ENCODE measurements around the gene RPRD1A. TPM values are rescaled to one million over a fixed set of nuclear protein-coding genes. Genes with fewer than 3 reads are reported as not detected.

RPRD1A gene
- polyA plus RNA-seq, 1 of the 3 experiments (the other 2 are of a cell fraction) = 28.9 TPM

DNA sequence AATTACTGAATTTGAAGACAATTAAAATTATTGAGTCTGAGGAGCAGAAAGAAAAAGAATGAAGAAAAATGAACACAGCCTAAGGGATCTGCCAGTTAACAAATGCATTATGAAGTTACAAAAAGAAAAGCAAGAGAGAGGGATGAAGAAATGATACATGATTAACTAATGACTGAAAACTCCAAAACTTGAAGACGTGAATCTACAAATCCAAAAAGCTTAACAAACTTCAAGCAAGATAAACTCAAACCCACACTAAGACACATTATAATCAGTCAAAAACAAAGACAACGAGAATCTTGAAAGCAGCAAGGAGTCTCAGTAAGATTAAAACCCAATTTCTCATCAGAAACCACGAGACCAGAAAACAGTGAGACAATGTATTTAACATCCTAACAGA, 15.6 kb downstream of the RPRD1A start:
- no peak overlapping the region for H3K9ac ChIP-seq
- 95% methylated on average over 3 of the region's 3 CpGs for WGBS (ENCODE audit: low lambda C conversion rate)

DNA sequence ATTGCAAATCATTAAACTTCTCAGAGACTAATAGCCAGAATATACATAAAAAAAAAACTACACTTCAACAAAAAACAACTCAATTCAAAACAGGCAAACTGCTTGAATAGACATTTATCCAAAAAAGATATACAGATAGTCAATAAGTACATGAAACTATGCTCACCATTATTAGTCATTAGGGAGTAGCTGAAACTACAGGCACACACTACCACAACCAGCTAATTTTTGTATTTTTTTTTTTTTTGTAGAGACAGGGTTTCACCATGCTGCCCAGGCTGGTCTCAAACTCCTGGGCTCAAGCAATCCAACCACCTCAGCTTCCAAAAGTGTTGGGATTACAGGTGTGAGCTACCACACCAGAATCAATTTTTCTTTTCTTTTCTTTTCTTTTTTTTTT, 16.9 kb downstream of the RPRD1A start:
- Histone ChIP-seq H3K79me2 (ENCODE audit: insufficient read depth) (peaks cover 98% of the 10 kb centered on the region), H3K4me2 (no peak overlapping the region), H3F3A (replicated peaks; ENCODE audit: insufficient read depth) (no peaks in the 10 kb centered on the region), H3K4me1 (ENCODE audit: control insufficient read depth in 1 of 2, insufficient read depth in 2 of 2, low read depth in 1 of 2, low read length in 1 of 2) (no peaks in the 10 kb centered on the region), H4K20me1 (ENCODE audit: insufficient read depth) (peaks cover 8% of the 10 kb centered on the region; the same call in 1 of the 2 replicates), H3K36me3 (replicated peaks in 1 of 2; ENCODE audit: control insufficient read depth in 1 of 2, insufficient read depth in 2 of 2, low read length in 1 of 2) (peaks cover 0 to 14% of the 10 kb centered on the region in 2 experiments), H3K27ac (ENCODE audit: low read depth in 2 of 2, low read length in 1 of 2) (no peak overlapping the region), H3K4me3 (ENCODE audit: low read depth in 2 of 2, low read length in 1 of 2) (no peak overlapping the region), H3K27me3 (ENCODE audit: insufficient read depth) (no peaks in the 10 kb centered on the region), H3K9me3 (no peaks in the 10 kb centered on the region; the same call in 1 of the 2 replicates), H2AFZ (ENCODE audit: low read depth) (no peak overlapping the region), H3K9me2 (no peaks in the 10 kb centered on the region), H3K9ac (no peak overlapping the region)
- TF ChIP-seq EP300 (IDR thresholded peaks at IDR 0.05; ENCODE audit: borderline replicate concordance in 1 of 2, low read depth in 1 of 2, low read length in 1 of 2) (no peak), FOXM1 (IDR thresholded peaks at IDR 0.05; ENCODE audit: low read depth) (no peak), ELF1 (IDR thresholded peaks at IDR 0.05) (no peak), TCF12 (IDR thresholded peaks at IDR 0.05) (no peak), YY1 (IDR thresholded peaks at IDR 0.05; ENCODE audit: low read depth) (no peak)
- TF ChIP-seq, protein P1, sequence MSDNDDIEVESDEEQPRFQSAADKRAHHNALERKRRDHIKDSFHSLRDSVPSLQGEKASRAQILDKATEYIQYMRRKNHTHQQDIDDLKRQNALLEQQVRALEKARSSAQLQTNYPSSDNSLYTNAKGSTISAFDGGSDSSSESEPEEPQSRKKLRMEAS (IDR thresholded peaks at IDR 0.05; ENCODE audit: low read depth) = no peak
- no peak for DNase-seq
- POLR2A ChIA-PET = no interaction called here
- CTCF ChIA-PET = no interaction called here

More for the DNA sequence above, 15.6 kb downstream of the RPRD1A start:
- no peaks in the 10 kb centered on the region for H3F3A ChIP-seq (replicated peaks; ENCODE audit: insufficient read depth)
- H3K9me2 ChIP-seq = no peaks in the 10 kb centered on the region
- H3K27me3 ChIP-seq (ENCODE audit: insufficient read depth) = no peaks in the 10 kb centered on the region
- H3K4me2 ChIP-seq = no peak overlapping the region
- H3K79me2 ChIP-seq (ENCODE audit: insufficient read depth) = peaks cover 98% of the 10 kb centered on the region
- peaks cover 0 to 14% of the 10 kb centered on the region in 2 experiments for H3K36me3 ChIP-seq (replicated peaks in 1 of 2; ENCODE audit: control insufficient read depth in 1 of 2, insufficient read depth in 2 of 2, low read length in 1 of 2)
- POLR2A ChIA-PET = no interaction called here
- no peak for TF ChIP-seq TAF1 (IDR thresholded peaks at IDR 0.05; ENCODE audit: borderline replicate concordance, low read depth, low read length)
- no peak for TF ChIP-seq NRF1 (IDR thresholded peaks at IDR 0.05; ENCODE audit: low read depth, low read length)
- TF ChIP-seq SIN3A (IDR thresholded peaks at IDR 0.05; ENCODE audit: borderline replicate concordance, low read depth, low read length) = no peak
- no peak overlapping the region for H3K27ac ChIP-seq (ENCODE audit: low read depth in 2 of 2, low read length in 1 of 2)
- H3K9me3 ChIP-seq = no peaks in the 10 kb centered on the region; the same call in 1 of the 2 replicates
- H3K4me3 ChIP-seq (ENCODE audit: low read depth in 2 of 2, low read length in 1 of 2) = no peak overlapping the region
- CTCF ChIA-PET = interaction anchor here (0.7 kb wide), 1 partner anchor 868 kb away, joined by 4 read pairs; no protein-coding TSS in a partner anchor
- H2AFZ ChIP-seq (ENCODE audit: low read depth) = no peak overlapping the region
- H4K20me1 ChIP-seq (ENCODE audit: insufficient read depth) = peaks cover 10% of the 10 kb centered on the region; the same call in 1 of the 2 replicates
- H3K4me1 ChIP-seq (ENCODE audit: control insufficient read depth in 1 of 2, insufficient read depth in 2 of 2, low read depth in 1 of 2, low read length in 1 of 2) = no peaks in the 10 kb centered on the region
- DNase-seq = no peak

DNA sequence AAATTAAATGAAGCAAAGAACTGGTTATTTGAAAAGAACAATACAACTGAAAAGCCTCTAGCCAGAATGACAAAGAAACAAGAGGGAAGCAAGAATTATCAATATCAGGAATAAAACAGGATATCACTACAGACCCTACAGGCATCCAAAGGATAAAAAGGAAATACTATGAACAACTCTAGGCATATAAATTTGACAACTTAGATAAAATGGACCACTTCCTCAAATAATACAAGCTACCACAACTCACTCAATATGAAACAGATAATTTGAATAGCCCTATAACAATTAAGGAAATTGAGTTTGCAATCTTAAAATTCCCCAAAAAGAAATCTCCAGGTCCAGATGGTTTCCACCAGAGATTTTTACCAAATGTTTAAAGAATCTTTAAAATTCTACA, 19.8 kb downstream of the RPRD1A start:
- Histone ChIP-seq H2AFZ (ENCODE audit: low read depth) (no peak overlapping the region), H3K27me3 (ENCODE audit: insufficient read depth) (no peaks in the 10 kb centered on the region), H3K4me1 (ENCODE audit: control insufficient read depth in 1 of 2, insufficient read depth in 2 of 2, low read depth in 1 of 2, low read length in 1 of 2) (no peaks in the 10 kb centered on the region; a peak in 1 of 4 replicates), H3K4me3 (ENCODE audit: low read depth in 2 of 2, low read length in 1 of 2) (no peak overlapping the region), H3K9me3 (no peaks in the 10 kb centered on the region; the same call in 1 of the 2 replicates), H4K20me1 (ENCODE audit: insufficient read depth) (peaks cover 4% of the 10 kb centered on the region; the same call in 1 of the 2 replicates), H3K9ac (no peak overlapping the region), H3K9me2 (no peaks in the 10 kb centered on the region), H3K36me3 (replicated peaks in 1 of 2; ENCODE audit: control insufficient read depth in 1 of 2, insufficient read depth in 2 of 2, low read length in 1 of 2) (peaks cover 0 to 14% of the 10 kb centered on the region in 2 experiments), H3K4me2 (no peak overlapping the region), H3K79me2 (ENCODE audit: insufficient read depth) (peaks cover 99% of the 10 kb centered on the region), H3K27ac (ENCODE audit: low read depth in 2 of 2, low read length in 1 of 2) (no peak overlapping the region), H3F3A (replicated peaks; ENCODE audit: insufficient read depth) (no peaks in the 10 kb centered on the region)
- ChIA-PET POLR2A (no interaction called here), CTCF (no interaction called here)
- DNase-seq = no peak
- TF ChIP-seq, protein P2, sequence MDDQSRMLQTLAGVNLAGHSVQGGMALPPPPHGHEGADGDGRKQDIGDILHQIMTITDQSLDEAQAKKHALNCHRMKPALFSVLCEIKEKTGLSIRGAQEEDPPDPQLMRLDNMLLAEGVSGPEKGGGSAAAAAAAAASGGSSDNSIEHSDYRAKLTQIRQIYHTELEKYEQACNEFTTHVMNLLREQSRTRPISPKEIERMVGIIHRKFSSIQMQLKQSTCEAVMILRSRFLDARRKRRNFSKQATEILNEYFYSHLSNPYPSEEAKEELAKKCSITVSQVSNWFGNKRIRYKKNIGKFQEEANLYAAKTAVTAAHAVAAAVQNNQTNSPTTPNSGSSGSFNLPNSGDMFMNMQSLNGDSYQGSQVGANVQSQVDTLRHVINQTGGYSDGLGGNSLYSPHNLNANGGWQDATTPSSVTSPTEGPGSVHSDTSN (IDR thresholded peaks at IDR 0.05) = no peak
- TF ChIP-seq TEAD4 (IDR thresholded peaks at IDR 0.05; ENCODE audit: borderline replicate concordance, insufficient read depth) = no peak
- TF ChIP-seq JUND (IDR thresholded peaks at IDR 0.05) = no peak
- no peak for TF ChIP-seq MXI1 (IDR thresholded peaks at IDR 0.05; ENCODE audit: low read depth, low read length)
- no peak for TF ChIP-seq POLR2AphosphoS5 (IDR thresholded peaks at IDR 0.05; ENCODE audit: low read depth, low read length)
- TF ChIP-seq, protein P3, sequence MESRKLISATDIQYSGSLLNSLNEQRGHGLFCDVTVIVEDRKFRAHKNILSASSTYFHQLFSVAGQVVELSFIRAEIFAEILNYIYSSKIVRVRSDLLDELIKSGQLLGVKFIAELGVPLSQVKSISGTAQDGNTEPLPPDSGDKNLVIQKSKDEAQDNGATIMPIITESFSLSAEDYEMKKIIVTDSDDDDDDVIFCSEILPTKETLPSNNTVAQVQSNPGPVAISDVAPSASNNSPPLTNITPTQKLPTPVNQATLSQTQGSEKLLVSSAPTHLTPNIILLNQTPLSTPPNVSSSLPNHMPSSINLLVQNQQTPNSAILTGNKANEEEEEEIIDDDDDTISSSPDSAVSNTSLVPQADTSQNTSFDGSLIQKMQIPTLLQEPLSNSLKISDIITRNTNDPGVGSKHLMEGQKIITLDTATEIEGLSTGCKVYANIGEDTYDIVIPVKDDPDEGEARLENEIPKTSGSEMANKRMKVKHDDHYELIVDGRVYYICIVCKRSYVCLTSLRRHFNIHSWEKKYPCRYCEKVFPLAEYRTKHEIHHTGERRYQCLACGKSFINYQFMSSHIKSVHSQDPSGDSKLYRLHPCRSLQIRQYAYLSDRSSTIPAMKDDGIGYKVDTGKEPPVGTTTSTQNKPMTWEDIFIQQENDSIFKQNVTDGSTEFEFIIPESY (IDR thresholded peaks at IDR 0.05; ENCODE audit: borderline replicate concordance, low read depth) = no peak
- TF ChIP-seq FOSL2 (IDR thresholded peaks at IDR 0.05; ENCODE audit: borderline replicate concordance, low read depth) = no peak
- no peak for TF ChIP-seq FOXM1 (IDR thresholded peaks at IDR 0.05; ENCODE audit: low read depth)
- TF ChIP-seq, protein P4, sequence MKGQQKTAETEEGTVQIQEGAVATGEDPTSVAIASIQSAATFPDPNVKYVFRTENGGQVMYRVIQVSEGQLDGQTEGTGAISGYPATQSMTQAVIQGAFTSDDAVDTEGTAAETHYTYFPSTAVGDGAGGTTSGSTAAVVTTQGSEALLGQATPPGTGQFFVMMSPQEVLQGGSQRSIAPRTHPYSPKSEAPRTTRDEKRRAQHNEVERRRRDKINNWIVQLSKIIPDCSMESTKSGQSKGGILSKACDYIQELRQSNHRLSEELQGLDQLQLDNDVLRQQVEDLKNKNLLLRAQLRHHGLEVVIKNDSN (IDR thresholded peaks at IDR 0.05; ENCODE audit: borderline replicate concordance, low read depth) = no peak
- TF ChIP-seq TAF1 (IDR thresholded peaks at IDR 0.05; ENCODE audit: borderline replicate concordance, low read depth, low read length) = no peak
- TF ChIP-seq MEF2A (IDR thresholded peaks at IDR 0.05; ENCODE audit: borderline replicate concordance, low read depth) = no peak

Measured in SK-N-SH (cell line).